Parathyroid adenoma (tissue), 2 donors: ENCODE results near the gene B3GAT1.

Experiments
- H2AFZ ChIP-seq: fragments of 300-600 bp; sonication (generic); one replicate; pipeline ENCODE4 v1.7.0; 2017; ENCODE audit warnings: antibody characterized with exemption, mild to moderate bottlenecking
- H3K27ac ChIP-seq: fragments of 300-600 bp; sonication (generic); one replicate; pipeline ENCODE4 v1.7.0; 2017
- H3K27me3 ChIP-seq: fragments of 300-600 bp; sonication (generic); one replicate; pipeline ENCODE4 v1.7.0; 2017; ENCODE audit warnings: low read length; ENCODE audit not compliant: control insufficient read depth, insufficient read depth
- H3K36me3 ChIP-seq: fragments of 300-600 bp; sonication (generic); one replicate; pipeline ENCODE4 v1.7.0; 2017; ENCODE audit warnings: low read length; ENCODE audit not compliant: control insufficient read depth, insufficient read depth
- H3K4me1 ChIP-seq: fragments of 300-600 bp; sonication (generic); one replicate; pipeline ENCODE4 v1.7.0; 2017; ENCODE audit warnings: control low read depth
- H3K4me2 ChIP-seq: fragments of 300-600 bp; sonication (generic); one replicate; pipeline ENCODE4 v1.7.0; 2017; ENCODE audit warnings: low read length
- H3K4me3 ChIP-seq: fragments of 300-600 bp; sonication (generic); one replicate; pipeline ENCODE4 v1.7.0; 2017; ENCODE audit warnings: low read depth, low read length
- H3K79me2 ChIP-seq: fragments of 300-600 bp; sonication (generic); one replicate; pipeline ENCODE4 v1.7.0; 2017; ENCODE audit warnings: control low read depth
- H3K9ac ChIP-seq: fragments of 300-600 bp; sonication (generic); one replicate; pipeline ENCODE4 v1.7.0; 2017; ENCODE audit warnings: mild to moderate bottlenecking
- H3K9me3 ChIP-seq: fragments of 300-600 bp; sonication (generic); one replicate; pipeline ENCODE4 v1.7.0; 2017; ENCODE audit warnings: low read length; ENCODE audit not compliant: control insufficient read depth
- CTCF ChIP-seq: fragments of 300-600 bp; sonication (generic); IDR thresholded peaks from one replicate; pipeline ENCODE4 v1.7.0; 2017; ENCODE audit warnings: antibody characterized with exemption, mild to moderate bottlenecking
- donor health status: primary hyperparathyroidism.

The B3GAT1 gene

GRCh38 chr11:134412203-134413042 lies at the start of gene B3GAT1:
B3GAT1 (minus strand) TSS chr11:134412242; CDS start chr11:134387659, 24,583 bp downstream.
- Histone ChIP-seq H2AFZ (peak within 1 kb of the TSS; percentile 42), H3K27ac (no peak within 1 kb of the TSS), H3K4me2 (no peak within 1 kb of the TSS), H3K4me3 (no peak within 1 kb of the TSS), H3K4me1 (no peaks in the 10 kb centered on the region), H3K9ac (no peak within 1 kb of the TSS), H3K36me3 (no peaks in the 10 kb centered on the region), H3K27me3 (peaks cover 3% of the 10 kb centered on the region), H3K9me3 (no peaks in the 10 kb centered on the region), H3K79me2 (no peaks in the 10 kb centered on the region)
- TF ChIP-seq CTCF = no peak

GRCh38 chr11:134461621-134462020 lies 49.6 kb upstream of the B3GAT1 start:
- Histone ChIP-seq H3K4me1 (no peaks in the 10 kb centered on the region), H3K27me3 (no peaks in the 10 kb centered on the region), H3K4me2 (no peak overlapping the region), H3K36me3 (no peaks in the 10 kb centered on the region), H3K9me3 (no peaks in the 10 kb centered on the region), H3K9ac (no peak overlapping the region), H3K4me3 (no peak overlapping the region), H3K79me2 (no peaks in the 10 kb centered on the region), H2AFZ (no peak overlapping the region), H3K27ac (no peak overlapping the region)
- no peak for TF ChIP-seq CTCF

- Histone ChIP-seq H3K36me3 (no peaks in the 10 kb centered on the region), H2AFZ (no peak overlapping the region), H3K4me2 (no peak overlapping the region), H3K9me3 (no peaks in the 10 kb centered on the region), H3K4me1 (no peaks in the 10 kb centered on the region), H3K9ac (no peak overlapping the region), H3K4me3 (no peak overlapping the region), H3K27me3 (no peaks in the 10 kb centered on the region), H3K27ac (no peak overlapping the region), H3K79me2 (no peaks in the 10 kb centered on the region)
- no peak for TF ChIP-seq CTCF
Observed at GRCh38 chr11:134460881-134461280, 48.8 kb upstream of the B3GAT1 start.

GRCh38 chr11:134460062-134460561 lies 48.1 kb upstream of the B3GAT1 start:
- Histone ChIP-seq H3K36me3 (no peaks in the 10 kb centered on the region), H3K4me2 (no peak overlapping the region), H3K9me3 (no peaks in the 10 kb centered on the region), H3K9ac (no peak overlapping the region), H3K27me3 (no peaks in the 10 kb centered on the region), H3K79me2 (no peaks in the 10 kb centered on the region), H3K4me3 (no peak overlapping the region), H3K4me1 (no peaks in the 10 kb centered on the region), H3K27ac (no peak overlapping the region), H2AFZ (no peak overlapping the region)
- TF ChIP-seq CTCF = no peak
